HEK293 (cell line): Measurements from ENCODE around the gene COL5A3.

Experiments used
- CTCF ChIA-PET: fragments of 350-600 bp; formaldehyde crosslinking; extraction: SDS; loops from one replicate; lab custom pipeline; 2021; ENCODE audit warnings: antibody characterized with exemption; lab: Yijun Ruan, JAX
- POLR2A ChIA-PET: fragments of 300-600 bp; formaldehyde crosslinking; extraction: SDS; loops from one replicate; lab custom pipeline; 2020; ENCODE audit warnings: antibody characterized with exemption, inconsistent platforms; lab: Yijun Ruan, JAX
- H3K27ac ChIP-seq: fragments of 200-500 bp; sonication (Bioruptor generic); 2 replicates; pipeline ENCODE4 v1.5.1; 2014; ENCODE audit warnings: low read depth, low read length, control low read depth, inconsistent platforms; ENCODE audit errors: extremely low read depth
- H3K36me3 ChIP-seq, 2 experiments: fragments of 200-500 bp in 1 of 2; sonication (Bioruptor generic) in 1 of 2; 1 replicate in 1 of 2; 2 replicates in 1 of 2; pipeline ENCODE4 v1.5.1; 2014 to 2017; ENCODE audit warnings: inconsistent platforms in 2 of 2, low read length in 2 of 2; ENCODE audit not compliant: control insufficient read depth in 2 of 2, insufficient read depth in 1 of 2
- H3K4me1 ChIP-seq: fragments of 200-500 bp; sonication (Bioruptor generic); 2 replicates; pipeline ENCODE4 v1.5.1; 2014; ENCODE audit warnings: mild to moderate bottlenecking, low read length, inconsistent platforms; ENCODE audit not compliant: control insufficient read depth, insufficient read depth
- H3K4me3 ChIP-seq: 2 replicates; pipeline ENCODE4 v1.5.1; 2011; ENCODE audit warnings: low read depth, mild to moderate bottlenecking, control low read depth, low read length, moderate library complexity
- H3K9me3 ChIP-seq: fragments of 200-500 bp; sonication (Bioruptor generic); 2 replicates; pipeline ENCODE4 v1.5.1; 2014; ENCODE audit warnings: low read depth, low read length, inconsistent platforms; ENCODE audit not compliant: control insufficient read depth, insufficient read depth
- GFI1B ChIP-seq: fragments of 450-650 bp; formaldehyde crosslinking; IDR thresholded peaks from 2 replicates; pipeline ENCODE4 v1.5.1; 2016; ENCODE audit warnings: missing biosample characterization, missing genetic modification characterization
- OVOL3 ChIP-seq: fragments of 450-650 bp; formaldehyde crosslinking; IDR thresholded peaks from 2 replicates; pipeline ENCODE4 v1.5.1; 2016; ENCODE audit warnings: missing biosample characterization, missing genetic modification characterization
- RBAK ChIP-seq: fragments of 450-650 bp; formaldehyde crosslinking; IDR thresholded peaks from 2 replicates; pipeline ENCODE4 v1.5.1; 2016; ENCODE audit warnings: missing biosample characterization, missing genetic modification characterization
- SCRT2 ChIP-seq: fragments of 450-650 bp; formaldehyde crosslinking; IDR thresholded peaks from 2 replicates; pipeline ENCODE4 v1.5.1; 2016; ENCODE audit warnings: missing biosample characterization, missing genetic modification characterization
- SP7 ChIP-seq: fragments of 450-650 bp; formaldehyde crosslinking; IDR thresholded peaks from 2 replicates; pipeline ENCODE4 v1.5.1; 2016; ENCODE audit warnings: missing biosample characterization, missing genetic modification characterization
- ZEB2 ChIP-seq: fragments of 450-650 bp; formaldehyde crosslinking; IDR thresholded peaks from 2 replicates; pipeline ENCODE4 v1.5.1; 2016; ENCODE audit warnings: missing biosample characterization, missing genetic modification characterization
- ZNF10 ChIP-seq: fragments of 450-650 bp; formaldehyde crosslinking; IDR thresholded peaks from 2 replicates; pipeline ENCODE4 v1.5.1; 2017; ENCODE audit warnings: missing biosample characterization, missing genetic modification characterization
- ZNF133 ChIP-seq: fragments of 450-650 bp; formaldehyde crosslinking; IDR thresholded peaks from 2 replicates; pipeline ENCODE4 v1.5.1; 2016; ENCODE audit warnings: missing biosample characterization, missing genetic modification characterization
- ZNF16 ChIP-seq: fragments of 450-650 bp; formaldehyde crosslinking; IDR thresholded peaks from 2 replicates; pipeline ENCODE4 v1.5.1; 2016; ENCODE audit warnings: low read depth, missing biosample characterization, missing genetic modification characterization
- ZNF175 ChIP-seq: fragments of 450-650 bp; formaldehyde crosslinking; IDR thresholded peaks from 2 replicates; pipeline ENCODE4 v1.5.1; 2016; ENCODE audit warnings: missing biosample characterization, missing genetic modification characterization
- ZNF302 ChIP-seq: fragments of 450-650 bp; formaldehyde crosslinking; IDR thresholded peaks from 2 replicates; pipeline ENCODE4 v1.5.1; 2016; ENCODE audit warnings: missing biosample characterization, missing genetic modification characterization, low read depth
- ZNF324 ChIP-seq: fragments of 450-650 bp; formaldehyde crosslinking; IDR thresholded peaks from 2 replicates; pipeline ENCODE4 v1.5.1; 2016; ENCODE audit warnings: missing biosample characterization, missing genetic modification characterization
- ZNF37A ChIP-seq: fragments of 450-650 bp; IDR thresholded peaks from 2 replicates; pipeline ENCODE4 v1.5.1; 2018; ENCODE audit warnings: missing biosample characterization, missing genetic modification characterization
- ZNF510 ChIP-seq: fragments of 450-650 bp; formaldehyde crosslinking; IDR thresholded peaks from 2 replicates; pipeline ENCODE4 v1.5.1; 2018; ENCODE audit warnings: mild to moderate bottlenecking, missing genetic modification characterization, missing biosample characterization; ENCODE audit not compliant: insufficient replicate concordance
- ZNF626 ChIP-seq: fragments of 450-650 bp; sonication (Bioruptor Pico); formaldehyde crosslinking; IDR thresholded peaks from 2 replicates; pipeline ENCODE4 v1.5.1; 2018; ENCODE audit warnings: missing biosample characterization, missing genetic modification characterization, inconsistent platforms
- ZNF654 ChIP-seq: fragments of 450-650 bp; formaldehyde crosslinking; IDR thresholded peaks from 2 replicates; pipeline ENCODE4 v1.5.1; 2016; ENCODE audit warnings: low read depth, missing biosample characterization, missing genetic modification characterization
- ZNF660 ChIP-seq: fragments of 450-650 bp; IDR thresholded peaks from 2 replicates; pipeline ENCODE4 v1.5.1; 2018; ENCODE audit warnings: missing biosample characterization, mild to moderate bottlenecking, missing genetic modification characterization
- ZNF701 ChIP-seq: fragments of 450-650 bp; formaldehyde crosslinking; IDR thresholded peaks from 2 replicates; pipeline ENCODE4 v1.5.1; 2016; ENCODE audit warnings: missing biosample characterization, missing genetic modification characterization
- ZNF76 ChIP-seq: fragments of 450-650 bp; formaldehyde crosslinking; IDR thresholded peaks from 2 replicates; pipeline ENCODE4; 2016; ENCODE audit warnings: low read depth, missing biosample characterization, missing genetic modification characterization, borderline replicate concordance
- TF ChIP-seq, protein P1 (sequence below): fragments of 450-650 bp; formaldehyde crosslinking; IDR thresholded peaks from 2 replicates; pipeline ENCODE4 v1.5.1; 2016; ENCODE audit warnings: missing biosample characterization, missing genetic modification characterization
- TF ChIP-seq, protein P2 (sequence below): fragments of 450-650 bp; formaldehyde crosslinking; IDR thresholded peaks from 2 replicates; pipeline ENCODE4 v1.5.1; 2016; ENCODE audit warnings: missing biosample characterization, missing genetic modification characterization
- TF ChIP-seq, protein P3 (sequence below): fragments of 450-650 bp; formaldehyde crosslinking; IDR thresholded peaks from 2 replicates; pipeline ENCODE4 v1.5.1; 2017; ENCODE audit warnings: missing biosample characterization, missing genetic modification characterization
- TF ChIP-seq, protein P4 (sequence below): fragments of 450-650 bp; formaldehyde crosslinking; IDR thresholded peaks from 2 replicates; pipeline ENCODE4 v1.5.1; 2016; ENCODE audit warnings: missing biosample characterization, missing genetic modification characterization
- TF ChIP-seq, protein P5 (sequence below): fragments of 450-650 bp; formaldehyde crosslinking; IDR thresholded peaks from 2 replicates; pipeline ENCODE4 v1.5.1; 2016; ENCODE audit warnings: missing biosample characterization, missing genetic modification characterization

The COL5A3 gene

DNA sequence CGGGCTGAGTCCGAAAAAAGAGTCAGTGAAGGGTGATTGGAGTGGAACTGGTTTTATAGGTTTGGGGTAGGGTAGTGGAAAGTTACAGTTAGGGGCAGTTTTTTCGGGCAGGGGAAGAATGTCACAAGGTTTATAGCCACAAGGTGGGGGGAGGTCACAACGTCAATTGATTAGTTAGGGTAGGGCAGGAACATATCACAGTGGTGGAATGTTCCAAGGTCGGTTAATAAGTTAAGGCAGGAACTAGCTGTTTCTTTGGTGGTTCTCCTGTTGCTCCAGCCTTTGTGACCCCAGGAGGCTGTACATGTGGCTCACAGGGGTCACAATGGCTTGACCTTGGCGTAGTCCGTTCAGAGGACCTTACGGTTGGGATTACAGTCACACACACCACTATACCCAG is 23.3 kb upstream of the COL5A3 start:
- no peak for TF ChIP-seq ZNF701
- TF ChIP-seq ZNF175 (tag by site-specific recombination), result no peak
- CTCF ChIA-PET, result interaction anchor here (0.6 to 1.0 kb wide), 2 partner anchors 29 to 106 kb away, joined by 4 read pairs; no protein-coding TSS in a partner anchor
- Histone ChIP-seq H3K9me3 (no peaks in the 10 kb centered on the region), H3K4me1 (no peaks in the 10 kb centered on the region), H3K27ac (no peak overlapping the region), H3K4me3 (no peak overlapping the region), H3K36me3 (no peaks in the 10 kb centered on the region)
- POLR2A ChIA-PET, result no interaction called here

DNA sequence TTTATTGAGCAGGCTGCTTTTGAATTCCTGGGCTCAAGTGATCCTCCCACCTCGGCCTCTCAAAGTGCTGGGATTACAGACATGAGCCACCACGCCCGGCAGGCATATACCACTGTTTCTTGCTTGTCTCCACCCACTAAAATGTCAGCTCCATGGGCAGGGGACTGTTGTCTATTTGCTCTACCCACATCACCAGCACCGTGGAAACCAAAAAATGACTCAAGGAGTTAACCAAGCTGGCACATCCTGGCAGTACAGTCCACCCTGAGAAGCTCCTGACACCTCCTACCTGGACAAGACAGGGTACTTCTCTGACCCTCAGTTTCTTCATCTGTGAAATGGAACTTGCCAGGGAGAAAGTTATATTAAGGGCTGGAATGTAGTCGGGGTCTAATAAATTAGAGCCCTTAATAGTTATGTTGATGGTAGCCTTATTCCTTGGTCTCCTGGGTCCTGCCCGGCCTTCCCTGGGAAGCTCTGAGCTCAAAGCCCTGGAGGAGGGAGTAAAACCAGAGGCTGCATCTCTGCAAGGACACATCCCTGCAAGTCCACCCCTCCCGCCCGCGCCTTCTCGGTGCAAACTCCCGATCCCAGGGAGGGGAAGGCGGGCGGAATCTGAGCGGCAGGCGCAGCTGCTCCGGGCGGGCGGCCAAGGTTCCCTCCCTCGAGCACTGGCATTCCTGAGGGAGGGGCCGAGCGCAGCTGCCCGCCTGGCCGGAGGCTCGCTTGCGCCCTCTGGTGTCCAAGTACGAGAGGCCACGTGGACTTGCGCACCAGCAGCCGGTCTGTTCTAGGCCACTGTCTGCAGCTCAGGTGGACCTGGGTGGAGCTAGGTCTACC is 17.1 kb upstream of the COL5A3 start:
- CTCF ChIA-PET, result interaction anchor here (0.5 to 3.6 kb wide), 39 partner anchors 9 to 840 kb away, joined by 3 to 54 read pairs (median 4); partner anchors contain the start of genes COL5A3 and PPAN
- POLR2A ChIA-PET, result interaction anchor here (0.6 to 1.4 kb wide), 4 partner anchors 18 to 71 kb away, joined by 3 to 4 read pairs (median 4); no protein-coding TSS in a partner anchor
- Histone ChIP-seq H3K4me3 (no peak overlapping the region), H3K36me3 (no peaks in the 10 kb centered on the region), H3K9me3 (no peaks in the 10 kb centered on the region), H3K27ac (no peak overlapping the region), H3K4me1 (peaks cover 5% of the 10 kb centered on the region; the same call in 1 of the 2 replicates)
- TF ChIP-seq OVOL3 (tag by site-specific recombination), result no peak
- TF ChIP-seq, protein P1, sequence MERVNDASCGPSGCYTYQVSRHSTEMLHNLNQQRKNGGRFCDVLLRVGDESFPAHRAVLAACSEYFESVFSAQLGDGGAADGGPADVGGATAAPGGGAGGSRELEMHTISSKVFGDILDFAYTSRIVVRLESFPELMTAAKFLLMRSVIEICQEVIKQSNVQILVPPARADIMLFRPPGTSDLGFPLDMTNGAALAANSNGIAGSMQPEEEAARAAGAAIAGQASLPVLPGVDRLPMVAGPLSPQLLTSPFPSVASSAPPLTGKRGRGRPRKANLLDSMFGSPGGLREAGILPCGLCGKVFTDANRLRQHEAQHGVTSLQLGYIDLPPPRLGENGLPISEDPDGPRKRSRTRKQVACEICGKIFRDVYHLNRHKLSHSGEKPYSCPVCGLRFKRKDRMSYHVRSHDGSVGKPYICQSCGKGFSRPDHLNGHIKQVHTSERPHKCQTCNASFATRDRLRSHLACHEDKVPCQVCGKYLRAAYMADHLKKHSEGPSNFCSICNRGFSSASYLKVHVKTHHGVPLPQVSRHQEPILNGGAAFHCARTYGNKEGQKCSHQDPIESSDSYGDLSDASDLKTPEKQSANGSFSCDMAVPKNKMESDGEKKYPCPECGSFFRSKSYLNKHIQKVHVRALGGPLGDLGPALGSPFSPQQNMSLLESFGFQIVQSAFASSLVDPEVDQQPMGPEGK (tag by site-specific recombination), result peak; percentile 97
- no peak for TF ChIP-seq ZNF302 (tag by site-specific recombination)
- TF ChIP-seq ZNF37A, result no peak
- no peak for TF ChIP-seq SCRT2 (tag by site-specific recombination)
- peak; percentile 24; the same call in 1 of the 2 replicates for TF ChIP-seq ZNF10 (tag by site-specific recombination)
- TF ChIP-seq ZNF133 (tag by site-specific recombination), result no peak
- no peak for TF ChIP-seq RBAK (tag by site-specific recombination)
- TF ChIP-seq, protein P2, sequence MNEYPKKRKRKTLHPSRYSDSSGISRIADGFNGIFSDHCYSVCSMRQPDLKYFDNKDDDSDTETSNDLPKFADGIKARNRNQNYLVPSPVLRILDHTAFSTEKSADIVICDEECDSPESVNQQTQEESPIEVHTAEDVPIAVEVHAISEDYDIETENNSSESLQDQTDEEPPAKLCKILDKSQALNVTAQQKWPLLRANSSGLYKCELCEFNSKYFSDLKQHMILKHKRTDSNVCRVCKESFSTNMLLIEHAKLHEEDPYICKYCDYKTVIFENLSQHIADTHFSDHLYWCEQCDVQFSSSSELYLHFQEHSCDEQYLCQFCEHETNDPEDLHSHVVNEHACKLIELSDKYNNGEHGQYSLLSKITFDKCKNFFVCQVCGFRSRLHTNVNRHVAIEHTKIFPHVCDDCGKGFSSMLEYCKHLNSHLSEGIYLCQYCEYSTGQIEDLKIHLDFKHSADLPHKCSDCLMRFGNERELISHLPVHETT (tag by site-specific recombination), result peak; percentile 75; the same call in 1 of the 2 replicates
- TF ChIP-seq SP7 (tag by site-specific recombination), result peak; percentile 88
- TF ChIP-seq, protein P3, sequence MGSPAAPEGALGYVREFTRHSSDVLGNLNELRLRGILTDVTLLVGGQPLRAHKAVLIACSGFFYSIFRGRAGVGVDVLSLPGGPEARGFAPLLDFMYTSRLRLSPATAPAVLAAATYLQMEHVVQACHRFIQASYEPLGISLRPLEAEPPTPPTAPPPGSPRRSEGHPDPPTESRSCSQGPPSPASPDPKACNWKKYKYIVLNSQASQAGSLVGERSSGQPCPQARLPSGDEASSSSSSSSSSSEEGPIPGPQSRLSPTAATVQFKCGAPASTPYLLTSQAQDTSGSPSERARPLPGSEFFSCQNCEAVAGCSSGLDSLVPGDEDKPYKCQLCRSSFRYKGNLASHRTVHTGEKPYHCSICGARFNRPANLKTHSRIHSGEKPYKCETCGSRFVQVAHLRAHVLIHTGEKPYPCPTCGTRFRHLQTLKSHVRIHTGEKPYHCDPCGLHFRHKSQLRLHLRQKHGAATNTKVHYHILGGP (tag by site-specific recombination), result no peak
- peak; percentile 87 for TF ChIP-seq ZNF660 (tag by site-specific recombination)
- no peak for TF ChIP-seq ZNF701
- TF ChIP-seq, protein P4, sequence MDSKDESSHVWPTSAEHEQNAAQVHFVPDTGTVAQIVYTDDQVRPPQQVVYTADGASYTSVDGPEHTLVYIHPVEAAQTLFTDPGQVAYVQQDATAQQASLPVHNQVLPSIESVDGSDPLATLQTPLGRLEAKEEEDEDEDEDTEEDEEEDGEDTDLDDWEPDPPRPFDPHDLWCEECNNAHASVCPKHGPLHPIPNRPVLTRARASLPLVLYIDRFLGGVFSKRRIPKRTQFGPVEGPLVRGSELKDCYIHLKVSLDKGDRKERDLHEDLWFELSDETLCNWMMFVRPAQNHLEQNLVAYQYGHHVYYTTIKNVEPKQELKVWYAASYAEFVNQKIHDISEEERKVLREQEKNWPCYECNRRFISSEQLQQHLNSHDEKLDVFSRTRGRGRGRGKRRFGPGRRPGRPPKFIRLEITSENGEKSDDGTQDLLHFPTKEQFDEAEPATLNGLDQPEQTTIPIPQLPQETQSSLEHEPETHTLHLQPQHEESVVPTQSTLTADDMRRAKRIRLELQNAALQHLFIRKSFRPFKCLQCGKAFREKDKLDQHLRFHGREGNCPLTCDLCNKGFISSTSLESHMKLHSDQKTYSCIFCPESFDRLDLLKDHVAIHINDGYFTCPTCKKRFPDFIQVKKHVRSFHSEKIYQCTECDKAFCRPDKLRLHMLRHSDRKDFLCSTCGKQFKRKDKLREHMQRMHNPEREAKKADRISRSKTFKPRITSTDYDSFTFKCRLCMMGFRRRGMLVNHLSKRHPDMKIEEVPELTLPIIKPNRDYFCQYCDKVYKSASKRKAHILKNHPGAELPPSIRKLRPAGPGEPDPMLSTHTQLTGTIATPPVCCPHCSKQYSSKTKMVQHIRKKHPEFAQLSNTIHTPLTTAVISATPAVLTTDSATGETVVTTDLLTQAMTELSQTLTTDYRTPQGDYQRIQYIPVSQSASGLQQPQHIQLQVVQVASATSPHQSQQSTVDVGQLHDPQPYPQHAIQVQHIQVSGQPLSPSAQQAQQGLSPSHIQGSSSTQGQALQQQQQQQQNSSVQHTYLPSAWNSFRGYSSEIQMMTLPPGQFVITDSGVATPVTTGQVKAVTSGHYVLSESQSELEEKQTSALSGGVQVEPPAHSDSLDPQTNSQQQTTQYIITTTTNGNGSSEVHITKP, result peak; percentile 48; the same call in 1 of the 2 replicates
- TF ChIP-seq ZNF626 (tag by site-specific recombination), result no peak
- no peak for TF ChIP-seq ZNF510 (tag by site-specific recombination)
- peak; percentile 77 for TF ChIP-seq ZNF654
- peak; percentile 94 for TF ChIP-seq ZEB2
- TF ChIP-seq ZNF324 (tag by site-specific recombination), result peak; percentile 85
- no peak for TF ChIP-seq GFI1B (tag by site-specific recombination)
- no peak for TF ChIP-seq ZNF16 (tag by site-specific recombination)
- TF ChIP-seq ZNF76 (tag by site-specific recombination), result peak; percentile 47; the same call in 1 of the 2 replicates
- TF ChIP-seq, protein P5, sequence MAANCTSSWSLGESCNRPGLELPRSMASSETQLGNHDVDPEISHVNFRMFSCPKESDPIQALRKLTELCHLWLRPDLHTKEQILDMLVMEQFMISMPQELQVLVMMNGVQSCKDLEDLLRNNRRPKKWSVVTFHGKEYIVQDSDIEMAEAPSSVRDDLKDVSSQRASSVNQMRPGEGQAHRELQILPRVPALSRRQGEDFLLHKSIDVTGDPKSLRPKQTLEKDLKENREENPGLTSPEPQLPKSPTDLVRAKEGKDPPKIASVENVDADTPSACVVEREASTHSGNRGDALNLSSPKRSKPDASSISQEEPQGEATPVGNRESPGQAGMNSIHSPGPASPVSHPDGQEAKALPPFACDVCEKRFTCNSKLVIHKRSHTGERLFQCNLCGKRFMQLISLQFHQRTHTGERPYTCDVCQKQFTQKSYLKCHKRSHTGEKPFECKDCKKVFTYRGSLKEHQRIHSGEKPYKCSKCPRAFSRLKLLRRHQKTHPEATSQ (tag by site-specific recombination), result no peak
